LHCN-M2 (cell line): ENCODE measurements around the gene NNT. TPM values are rescaled to one million over a fixed set of nuclear protein-coding genes. Genes with fewer than 3 reads are reported as not detected.
A peak's percentile ranks its signal among the peaks of the same experiment; 100 is the strongest.

Source experiments
- DNase-seq: peaks from one replicate; pipeline ENCODE4 v3.0.0-alpha.2; 2012; ENCODE audit warnings: low read depth
- total RNA-seq: library from RNA; depleted of rRNA; stranded (reverse); fragments of >200 nt; gene quantifications from 2 replicates; pipeline ENCODE4 v1.2.3, GENCODE V29; 2014

Gene NNT
- total RNA-seq, 1 experiment from 2014 or later: 92.1 TPM

DNA sequence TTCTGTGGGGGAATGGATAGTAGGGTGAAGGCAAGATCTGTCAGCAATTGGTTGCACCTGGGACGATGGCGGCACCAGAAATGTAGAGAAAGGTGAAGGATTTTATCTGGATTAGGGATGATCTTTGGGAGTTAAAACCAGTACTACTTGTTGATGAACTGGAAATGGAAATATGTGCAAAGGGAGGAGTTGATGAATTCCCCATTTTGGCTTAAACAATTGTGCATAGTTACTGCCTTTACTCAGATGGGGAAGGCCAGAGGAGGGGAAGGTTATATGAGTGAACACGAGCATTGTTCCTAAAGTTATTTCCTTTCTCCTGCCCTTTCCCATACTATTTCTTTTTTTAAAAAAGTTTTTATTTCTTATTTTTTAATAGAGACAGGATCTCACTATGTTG lies 19.1 kb downstream of the NNT start:
- DNase-seq: no peak

- no peak for DNase-seq
These were observed 20.2 kb downstream of the NNT start for GRCh38 chr5:43623048-43623680.

DNA sequence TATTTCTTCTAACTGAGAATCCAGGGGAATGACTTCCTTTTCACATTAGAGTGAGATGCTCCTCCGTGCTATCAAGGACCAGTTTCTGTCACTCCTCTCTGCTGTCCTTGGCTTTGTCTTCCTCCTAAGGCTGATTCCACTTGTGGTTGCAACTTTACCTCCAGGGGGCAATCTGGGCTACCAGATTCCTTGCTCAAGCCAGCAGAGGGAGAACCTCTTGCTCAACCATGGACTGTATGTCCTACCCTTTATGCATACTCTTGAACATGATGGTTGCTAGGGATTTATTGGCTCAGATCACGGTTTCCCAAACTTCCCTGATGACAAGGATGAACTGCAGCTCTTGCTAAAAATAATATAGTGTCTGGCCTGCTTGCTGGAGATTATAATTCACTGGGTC lies 24.0 kb downstream of the NNT start:
- DNase-seq: peak; percentile 77

DNA sequence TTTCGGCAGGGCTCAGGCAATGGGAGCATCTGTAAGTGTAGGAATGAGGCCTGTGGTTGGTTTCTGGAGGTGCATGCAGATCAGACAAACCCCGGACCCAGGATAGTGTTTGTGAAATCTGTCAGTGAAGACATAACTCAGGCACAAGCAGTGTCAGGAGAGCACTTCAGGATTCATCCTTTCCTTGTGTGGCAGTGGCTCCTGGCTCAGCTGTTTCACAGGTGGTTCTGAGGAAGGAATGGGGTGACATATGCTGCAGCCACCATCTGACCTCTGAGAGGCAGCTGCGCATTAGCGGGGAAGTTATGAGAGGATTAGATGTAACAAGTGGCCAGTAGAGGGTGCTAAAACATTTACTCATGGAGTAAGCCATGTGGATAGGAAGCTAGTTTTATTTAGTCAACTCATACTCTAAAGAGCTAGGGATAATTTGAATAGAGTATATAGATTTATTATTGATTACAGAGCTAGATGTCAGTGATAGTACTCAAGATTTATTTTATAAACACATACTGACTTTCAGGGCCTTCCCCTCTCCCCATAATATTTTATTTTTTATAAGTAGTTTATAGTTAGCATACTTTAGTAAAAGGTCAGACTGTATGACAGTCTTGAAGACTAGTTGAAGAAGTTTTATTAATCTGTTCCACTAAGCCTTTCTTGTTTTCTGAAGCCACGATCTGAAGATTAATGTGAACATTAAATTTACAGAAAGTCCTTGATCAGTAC lies 28.4 kb downstream of the NNT start:
- DNase-seq: peak; percentile 92

- no peak for DNase-seq
These were observed 31.6 kb downstream of the NNT start for GRCh38 chr5:43634621-43635020.

DNA sequence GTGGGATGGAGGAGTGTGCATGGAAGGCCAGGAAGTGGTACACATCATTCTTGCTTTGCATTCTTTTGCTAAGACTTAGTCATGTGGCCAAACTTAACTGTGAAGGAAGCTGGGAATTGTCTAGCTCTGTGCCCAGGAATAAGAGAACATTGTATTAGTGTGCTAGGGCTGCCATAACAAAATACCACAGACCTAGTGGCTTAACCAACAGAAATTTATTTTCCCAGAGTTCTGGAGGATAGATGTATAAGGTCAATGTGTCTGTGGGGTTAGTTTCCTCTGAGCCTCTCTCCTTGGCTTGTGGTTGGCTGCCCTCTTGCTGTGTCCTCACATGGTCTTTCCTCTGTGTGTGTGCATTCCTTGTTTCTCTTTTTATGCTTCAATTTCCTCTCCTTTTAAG lies 32.4 kb downstream of the NNT start:
- DNase-seq: peak; percentile 38

GRCh38 chr5:43636076-43636475 lies 33.1 kb downstream of the NNT start:
- no peak for DNase-seq

- DNase-seq: no peak
These were observed 34.4 kb downstream of the NNT start for GRCh38 chr5:43637416-43637815.

- no peak for DNase-seq
These were observed 35.1 kb downstream of the NNT start for GRCh38 chr5:43638107-43638506.

- peak; percentile 29 for DNase-seq
These were observed 35.6 kb downstream of the NNT start for GRCh38 chr5:43638546-43638945.

DNA sequence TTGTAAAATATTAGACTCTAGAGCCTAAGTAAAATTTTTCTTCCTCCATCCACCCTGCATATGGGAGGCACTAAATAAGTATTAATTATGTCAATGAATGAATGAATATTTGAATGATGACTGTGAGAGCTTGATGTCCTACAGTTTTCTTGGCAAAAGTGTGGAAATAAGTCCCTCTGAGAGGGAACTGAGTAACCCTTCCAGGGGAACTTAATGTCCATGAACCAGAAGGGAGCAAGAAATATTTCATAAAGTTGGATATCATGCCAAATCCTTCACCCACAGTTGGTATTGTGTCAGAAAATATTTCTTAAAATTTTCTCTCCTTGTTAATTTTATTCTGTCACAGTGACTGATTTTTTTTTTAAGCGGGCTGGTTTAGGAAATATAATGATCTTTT lies 36.6 kb downstream of the NNT start:
- DNase-seq: peak; percentile 24

DNA sequence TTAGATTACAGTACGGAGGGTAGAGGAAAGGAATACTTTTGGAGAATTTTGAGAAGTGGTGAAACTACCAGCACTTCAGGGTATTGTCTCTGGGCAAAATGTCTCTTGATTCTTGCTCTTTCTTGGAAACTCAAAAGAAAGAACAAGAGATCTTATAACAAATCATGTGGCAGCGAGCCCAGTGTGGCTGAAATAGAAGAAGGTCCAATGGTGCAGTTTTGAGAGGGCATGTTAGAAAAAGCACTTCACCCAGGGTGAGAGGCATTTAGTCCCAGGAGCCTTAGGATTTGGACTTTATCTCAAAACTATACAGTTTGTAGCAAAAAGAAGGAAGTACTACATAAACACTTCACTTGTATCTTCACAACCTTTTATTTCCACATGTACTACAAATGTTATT lies 39.4 kb downstream of the NNT start:
- no peak for DNase-seq

- DNase-seq: peak; percentile 37
These were observed 40.3 kb downstream of the NNT start for GRCh38 chr5:43643327-43643726.

DNA sequence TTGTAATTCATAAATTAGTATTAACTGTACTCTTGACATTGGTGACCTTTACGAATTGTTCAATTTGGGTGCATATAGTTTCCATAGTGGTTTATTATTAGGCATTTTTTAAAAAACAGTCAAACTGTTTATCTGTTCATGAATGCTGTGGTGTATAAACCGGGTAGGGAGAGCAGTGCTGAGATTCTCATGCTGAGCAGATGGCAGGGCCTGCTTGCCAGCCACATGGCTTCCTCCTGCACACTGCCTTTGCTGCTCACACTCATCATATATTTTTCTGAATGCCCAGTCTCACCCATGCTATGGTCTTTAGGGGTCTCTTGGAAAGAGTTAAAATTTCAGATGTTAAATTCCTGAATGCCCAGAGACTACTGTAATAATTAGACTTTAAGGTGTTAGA lies 40.8 kb downstream of the NNT start:
- DNase-seq: no peak

DNA sequence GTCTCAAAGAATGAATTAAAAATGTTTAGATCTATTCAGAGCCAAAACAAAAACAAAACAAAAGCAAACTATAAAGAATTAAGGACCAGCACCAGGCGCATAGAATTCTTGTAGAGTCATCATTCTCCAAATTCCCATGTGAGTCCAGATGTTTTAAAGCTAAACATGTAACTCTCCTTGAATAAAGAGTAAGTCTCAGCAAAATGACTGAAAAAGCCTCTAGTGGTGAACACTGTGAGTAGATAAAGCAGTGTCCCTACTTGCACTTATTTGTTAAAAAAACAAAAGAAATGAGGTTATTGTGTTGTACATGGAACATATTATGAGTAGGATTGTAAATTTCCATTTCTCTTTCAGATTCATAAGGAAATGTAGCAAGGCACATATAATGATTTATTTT lies 44.0 kb downstream of the NNT start:
- DNase-seq: peak; percentile 38

DNA sequence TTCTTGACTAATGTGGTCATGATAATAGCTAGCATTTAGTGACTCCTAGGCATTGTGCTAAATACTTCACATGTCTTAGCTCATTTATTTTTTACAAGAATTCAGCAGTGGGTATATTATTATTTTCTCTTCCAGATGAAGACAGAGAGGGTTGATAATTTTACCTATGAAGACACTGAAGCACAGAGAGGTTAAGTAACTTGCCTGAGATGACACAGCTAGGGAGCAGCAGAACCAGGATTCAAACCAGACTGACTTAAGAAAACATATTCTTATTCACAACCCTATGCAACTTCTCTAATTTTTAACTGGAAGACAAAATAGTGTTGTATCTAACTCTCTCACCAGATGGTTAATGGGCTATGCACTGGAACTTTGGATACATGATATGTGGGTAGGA lies 44.8 kb downstream of the NNT start:
- DNase-seq: no peak

DNA sequence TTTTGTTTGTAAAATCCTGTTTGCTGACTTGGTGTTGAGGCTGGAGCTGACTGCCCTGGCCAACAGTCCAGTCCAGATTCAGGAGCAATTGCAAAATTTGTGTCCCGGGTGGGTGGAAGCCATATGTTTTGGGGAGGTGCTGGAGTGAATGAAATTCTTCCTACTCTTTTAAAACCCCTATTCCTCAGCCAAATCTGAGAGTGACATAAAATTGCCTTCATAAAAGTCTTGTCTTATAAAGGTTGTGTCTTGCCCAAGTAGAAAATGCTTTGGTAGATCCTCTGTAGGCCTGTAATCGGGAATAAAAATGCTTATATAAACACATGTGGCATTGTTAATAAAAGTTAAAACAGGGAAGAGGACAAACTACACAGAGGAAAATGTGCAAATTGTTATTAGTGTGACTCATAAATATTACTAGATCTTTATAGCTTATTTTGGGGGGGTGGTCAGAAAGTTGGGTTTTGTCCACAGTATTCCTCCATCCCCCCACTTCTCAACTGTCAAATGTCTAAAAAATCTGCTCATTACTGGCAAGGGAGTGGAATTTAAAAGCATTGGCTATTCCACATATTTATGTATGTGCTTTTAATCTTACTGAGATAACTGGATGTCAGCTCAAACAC lies 45.6 kb downstream of the NNT start:
- no peak for DNase-seq

DNA sequence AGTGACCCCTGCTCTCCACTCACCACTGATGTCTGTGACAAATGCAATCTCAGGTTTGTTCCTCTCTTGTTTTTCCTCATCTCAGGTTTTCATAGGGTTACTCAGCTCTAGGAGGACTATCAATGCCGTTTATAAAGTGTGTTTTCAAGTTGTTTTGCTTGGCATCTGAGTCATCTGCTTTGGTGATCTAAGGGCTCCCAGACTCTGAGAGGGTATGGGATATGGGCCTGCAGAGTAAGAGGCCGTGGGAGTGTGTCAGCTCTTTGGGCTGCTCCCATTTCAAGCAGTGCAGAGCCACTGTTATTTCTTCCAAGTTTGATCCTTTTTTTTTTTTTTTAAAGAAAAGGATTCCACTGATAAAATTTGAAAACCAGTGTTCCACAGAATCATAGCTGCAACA lies 46.3 kb downstream of the NNT start:
- peak; percentile 79 for DNase-seq

- DNase-seq: no peak
These were observed 49.7 kb downstream of the NNT start for GRCh38 chr5:43652537-43653302.

DNA sequence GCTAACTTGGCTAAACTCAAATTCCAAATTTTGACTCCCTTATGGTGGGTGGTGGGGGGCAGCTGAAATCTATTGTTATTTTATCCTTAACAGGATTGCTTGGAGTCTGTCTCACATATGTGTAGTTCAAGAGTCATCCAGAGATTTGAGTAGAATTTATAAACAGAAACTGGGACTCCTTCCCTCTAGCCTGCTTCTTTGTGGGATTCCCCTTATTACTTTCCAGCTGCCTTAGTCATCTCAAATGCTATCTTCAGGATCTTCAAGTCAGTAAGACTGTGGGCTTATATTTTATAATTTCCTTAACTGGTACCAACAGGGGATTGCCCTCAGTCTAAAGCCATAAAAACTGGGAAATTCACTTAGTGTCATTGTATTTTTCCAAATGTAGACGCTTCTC lies 55.5 kb downstream of the NNT start:
- DNase-seq: peak; percentile 44

GRCh38 chr5:43659075-43659474 lies 56.1 kb downstream of the NNT start:
- no peak for DNase-seq

DNA sequence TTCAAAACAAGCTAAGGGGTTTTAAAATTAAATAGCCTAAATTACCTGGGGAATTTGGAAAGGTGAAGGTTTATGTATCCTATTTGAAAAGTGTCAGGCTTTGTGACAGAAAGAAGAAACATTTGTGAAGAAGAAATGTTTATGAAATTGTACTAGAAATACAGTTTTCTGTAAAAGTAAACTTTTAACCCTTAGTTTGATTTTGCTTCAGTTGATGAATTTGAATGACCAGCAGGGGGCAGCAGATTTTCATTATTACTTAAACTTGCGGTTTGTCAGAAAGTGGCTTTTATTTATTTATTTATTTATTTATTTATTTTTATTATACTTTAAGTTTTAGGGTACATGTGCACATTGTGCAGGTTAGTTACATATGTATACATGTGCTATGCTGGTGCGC lies 58.1 kb downstream of the NNT start:
- DNase-seq: peak; percentile 58
